Endothelial cell of umbilical vein (primary cell): ENCODE data around the gene PRRC2A. TPM values are rescaled to one million over a fixed set of nuclear protein-coding genes. Genes with fewer than 3 reads are reported as not detected.

Experiments used
- BruUV-seq: library from RNA; stranded (reverse); fragments of 400-500 nt; replicated peaks from 2 replicates; lab custom pipeline; 2021; lab: Mats Ljungman, UMichigan
- CTCF ChIA-PET: fragments of 300-600, 350-600 bp; sonication (Branson Sonifier 250); formaldehyde crosslinking; loops from one replicate; lab custom pipeline; 2021; ENCODE audit warnings: antibody characterized with exemption, inconsistent platforms; lab: Charles Lee
- POLR2A ChIA-PET: fragments of 300-600, 350-600 bp; sonication (Branson Sonifier 250); formaldehyde crosslinking; loops from one replicate; lab custom pipeline; 2021; ENCODE audit warnings: antibody characterized with exemption, inconsistent platforms; lab: Charles Lee
- DNase-seq: peaks from one replicate; pipeline ENCODE4 v3.0.0-alpha.2; 2011; ENCODE audit warnings: low read depth, low spot score
- FAIRE-seq: peaks from 2 replicates; lab custom pipeline; 2011; peaks lifted over from hg19 to GRCh38; lab: Jason Lieb, UNC
- H2AFZ ChIP-seq: 2 replicates; pipeline ENCODE4 v1.6.0; 2012; ENCODE audit warnings: low read depth, low read length, control low read depth, inconsistent platforms
- H3K27ac ChIP-seq: 2 replicates; pipeline ENCODE4 v1.5.1; 2011; ENCODE audit warnings: low read depth, mild to moderate bottlenecking, control low read depth, low read length, moderate library complexity; ENCODE audit not compliant: insufficient read depth
- H3K27me3 ChIP-seq, 2 experiments: 2 replicates each; pipeline versions ENCODE4 v1.6.0 to v1.6.1; 2011; ENCODE audit warnings: low read length in 2 of 2, mixed read lengths in 1 of 2; ENCODE audit not compliant: control insufficient read depth in 2 of 2, insufficient read depth in 2 of 2
- H3K36me3 ChIP-seq, 2 experiments: 2 replicates in 1 of 2; 3 replicates in 1 of 2; pipeline ENCODE4 v1.5.1; 2011; ENCODE audit warnings: low read length in 2 of 2, mild to moderate bottlenecking in 1 of 2, moderate library complexity in 1 of 2; ENCODE audit not compliant: control insufficient read depth in 2 of 2, insufficient read depth in 2 of 2; ENCODE audit errors: extremely low read depth in 1 of 2
- H3K4me1 ChIP-seq: 3 replicates; pipeline ENCODE4 v1.5.1; 2011; ENCODE audit warnings: mild to moderate bottlenecking, low read length; ENCODE audit not compliant: control insufficient read depth, insufficient read depth; ENCODE audit errors: extremely low read depth
- H3K4me2 ChIP-seq: 2 replicates; pipeline ENCODE4 v1.6.1; 2011; ENCODE audit warnings: low read length, control low read depth, mixed read lengths; ENCODE audit not compliant: insufficient read depth
- H3K4me3 ChIP-seq, 3 experiments: fragments of 200-600 bp in 1 of 3; sonication (generic), shearing (Covaris generic) in 1 of 3; replicated peaks in 1 of 3; 2 replicates each; pipeline ENCODE4 v1.5.1; 2011 to 2016; ENCODE audit warnings: control low read depth in 3 of 3, low read length in 3 of 3, mild to moderate bottlenecking in 2 of 3, inconsistent platforms in 1 of 3, low read depth in 1 of 3, moderate library complexity in 1 of 3; ENCODE audit not compliant: insufficient read depth in 1 of 3
- H3K79me2 ChIP-seq: 2 replicates; pipeline ENCODE4 v1.6.0; 2012; ENCODE audit warnings: low read length, inconsistent platforms; ENCODE audit not compliant: control insufficient read depth, insufficient read depth
- H3K9ac ChIP-seq: replicated peaks from 2 replicates; pipeline ENCODE3; 2011; ENCODE audit warnings: low read length, control low read depth; ENCODE audit not compliant: insufficient read depth; ENCODE audit errors: extremely low read depth
- H3K9me1 ChIP-seq: replicated peaks from 3 replicates; pipeline ENCODE4 v1.6.0; 2011; ENCODE audit warnings: mild to moderate bottlenecking, low read length; ENCODE audit not compliant: control insufficient read depth, insufficient read depth; ENCODE audit errors: extremely low read depth
- H3K9me3 ChIP-seq: replicated peaks from 2 replicates; pipeline ENCODE4 v1.5.1; 2012; ENCODE audit warnings: low read length, inconsistent platforms; ENCODE audit not compliant: control insufficient read depth, insufficient read depth
- H4K20me1 ChIP-seq: replicated peaks from 2 replicates; pipeline ENCODE3; 2011; ENCODE audit warnings: mild to moderate bottlenecking, low read length; ENCODE audit not compliant: control insufficient read depth, insufficient read depth; ENCODE audit errors: extremely low read depth
- CTCF ChIP-seq, 2 donors: IDR thresholded peaks; 1 replicate in 1 of 2; 2 replicates in 1 of 2; pipeline ENCODE4 v1.5.1; 2011; ENCODE audit warnings: low read length in 2 of 2, mild to moderate bottlenecking in 2 of 2, moderate library complexity in 2 of 2, control low read depth in 1 of 2, inconsistent platforms in 1 of 2, low read depth in 1 of 2; ENCODE audit not compliant: insufficient read depth in 1 of 2; ENCODE audit errors: extremely low read depth in 1 of 2
- EZH2 ChIP-seq: IDR thresholded peaks from 2 replicates; pipeline ENCODE4 v1.6.1; 2012; ENCODE audit warnings: borderline replicate concordance, low read depth, mild to moderate bottlenecking, moderate library complexity, low read length, inconsistent platforms; ENCODE audit not compliant: severe bottlenecking
- FOS ChIP-seq: IDR thresholded peaks from 2 replicates; pipeline ENCODE4 v1.6.1; 2011; ENCODE audit warnings: mild to moderate bottlenecking, low read length, moderate library complexity, borderline replicate concordance; ENCODE audit not compliant: insufficient read depth
- GATA2 ChIP-seq: IDR thresholded peaks from 2 replicates; pipeline ENCODE4 v1.7.0; 2011; ENCODE audit warnings: low read depth, mild to moderate bottlenecking, moderate library complexity, mixed read lengths, low read length; ENCODE audit not compliant: insufficient read length, insufficient read depth
- JUN ChIP-seq: IDR thresholded peaks from 2 replicates; pipeline ENCODE4 v1.6.1; 2011; ENCODE audit warnings: borderline replicate concordance, low read depth; ENCODE audit not compliant: insufficient read length, insufficient read depth
- MAX ChIP-seq: IDR thresholded peaks from 2 replicates; pipeline ENCODE4 v1.6.1; 2011; ENCODE audit not compliant: insufficient read depth, insufficient read length
- MYC ChIP-seq: IDR thresholded peaks from one replicate; pipeline ENCODE4 v1.6.1; 2011; ENCODE audit warnings: mild to moderate bottlenecking, low read depth, low read length
- POLR2A ChIP-seq: IDR thresholded peaks from 2 replicates; pipeline ENCODE4 v1.6.1; 2012; ENCODE audit warnings: low read depth, mild to moderate bottlenecking, control low read depth, low read length
- POLR2AphosphoS5 ChIP-seq: IDR thresholded peaks from 2 replicates; pipeline ENCODE4 v1.6.1; 2012; ENCODE audit warnings: low read depth, mild to moderate bottlenecking, control low read depth, low read length, moderate library complexity; ENCODE audit not compliant: insufficient read depth
- dilution Hi-C: fragments of 300-500 bp; cut with MboI; formaldehyde crosslinking; loops from one replicate; pipeline ENCODE4 v1.15.0; 2019; ENCODE audit warnings: low sequenced_read_pairs; ENCODE audit not compliant: extremely low pct_ligation_motif_present
- intact Hi-C: fragments of 100-400 bp; cut with micrococcal nuclease; formaldehyde crosslinking; loops from one replicate; pipeline ENCODE4 v1.10.0; 2022
- polyA plus RNA-seq, 4 experiments: library from polyadenylated mRNA; depleted of rRNA in 3 of 4; stranded (reverse) in 3 of 4; unstranded in 1 of 4; fragments of >200 nt; gene quantifications; 2 replicates each; pipeline versions ENCODE4 v1.2.1 to v1.2.3, GENCODE V29; 2011 to 2012; ENCODE audit warnings: missing spikeins in 1 of 4
- total RNA-seq: library from RNA; stranded (reverse); gene quantifications from 2 replicates; pipeline ENCODE4 v1.2.3, GENCODE V29; 2021

Gene PRRC2A
- total and polyA plus RNA-seq, 2 donors (not counting 3 experiments of a cell fraction or from before 2014, with no cell fraction given): 88.4 to 229 TPM

- no peaks in the 10 kb centered on the region for H3K9me1 ChIP-seq
- no peak overlapping the region for H3K4me3 ChIP-seq
- no peak overlapping the region for H2AFZ ChIP-seq
- no peaks in the 10 kb centered on the region for H3K9me3 ChIP-seq
- peaks cover 8% of the 10 kb centered on the region for H3K4me1 ChIP-seq
- no peak overlapping the region for H3K4me2 ChIP-seq
- no peaks in the 10 kb centered on the region for H4K20me1 ChIP-seq
- H3K9ac ChIP-seq: no peak overlapping the region
- BruUV-seq: no TSS peak
- no peak overlapping the region for H3K27ac ChIP-seq
- DNase-seq (no peak), FAIRE-seq (no peak)
- peaks cover 2 to 11% of the 10 kb centered on the region in 2 experiments for H3K36me3 ChIP-seq
- TF ChIP-seq MAX (no peak), MYC (no peak), EZH2 (no peak), POLR2AphosphoS5 (no peak), FOS (no peak), POLR2A (no peak), JUN (no peak), GATA2 (no peak), CTCF (IDR thresholded peaks at IDR 0.05; ENCODE audit: extremely low read depth in 1 of 2, insufficient read depth in 1 of 2, low read depth in 1 of 2, low read length in 2 of 2) (no peak)
- intact Hi-C loops: no loop called here
- ChIA-PET CTCF (no interaction called here), POLR2A (no interaction called here)
- dilution Hi-C loops: no loop called here
- H3K27me3 ChIP-seq: no peaks in the 10 kb centered on the region
- H3K79me2 ChIP-seq: no peaks in the 10 kb centered on the region
Measured at GRCh38 chr6:31676904-31677303, 56.4 kb downstream of the PRRC2A start.
